T-helper 22 cell (primary cell): Measurements from ENCODE around the gene IL12RB2.

ENCODE experiments used
- DNase-seq: peaks from one replicate; pipeline ENCODE4 v3.0.0-alpha.2; 2020; ENCODE audit warnings: low read depth

IL12RB2 gene

GRCh38 chr1:67313934-67314671 is 6.4 kb downstream of the IL12RB2 start:
- DNase-seq = no peak

- no peak for DNase-seq
These were observed 7.0 kb downstream of the IL12RB2 start for GRCh38 chr1:67314696-67315095.

- DNase-seq = no peak
These were observed 8.7 kb downstream of the IL12RB2 start for GRCh38 chr1:67316180-67316902.

- DNase-seq = no peak
These were observed 9.2 kb downstream of the IL12RB2 start for GRCh38 chr1:67316918-67317317.

- DNase-seq = no peak
These were observed 10.1 kb downstream of the IL12RB2 start for GRCh38 chr1:67317803-67318202.

GRCh38 chr1:67322442-67322841 is 14.8 kb downstream of the IL12RB2 start:
- no peak for DNase-seq

- DNase-seq = no peak
These were observed 15.4 kb downstream of the IL12RB2 start for GRCh38 chr1:67323087-67323486.

- no peak for DNase-seq
These were observed 16.4 kb downstream of the IL12RB2 start for GRCh38 chr1:67324068-67324467.

- DNase-seq = no peak
These were observed 20.3 kb downstream of the IL12RB2 start for GRCh38 chr1:67327864-67328466.

GRCh38 chr1:67332653-67333529 is 25.2 kb downstream of the IL12RB2 start:
- DNase-seq = no peak

GRCh38 chr1:67333603-67334002 is 25.9 kb downstream of the IL12RB2 start:
- no peak for DNase-seq

GRCh38 chr1:67335411-67335810 is 27.7 kb downstream of the IL12RB2 start:
- no peak for DNase-seq

GRCh38 chr1:67336157-67336556 is 28.5 kb downstream of the IL12RB2 start:
- DNase-seq = no peak

- no peak for DNase-seq
These were observed 29.1 kb downstream of the IL12RB2 start for GRCh38 chr1:67336783-67337182.

- no peak for DNase-seq
These were observed 31.0 kb downstream of the IL12RB2 start for GRCh38 chr1:67338642-67339041.

GRCh38 chr1:67339623-67340343 is 32.1 kb downstream of the IL12RB2 start:
- DNase-seq = no peak

- DNase-seq = no peak
These were observed 34.6 kb downstream of the IL12RB2 start for GRCh38 chr1:67342076-67342890.

- no peak for DNase-seq
These were observed 37.9 kb downstream of the IL12RB2 start for GRCh38 chr1:67345556-67345955.

- no peak for DNase-seq
These were observed 39.3 kb downstream of the IL12RB2 start for GRCh38 chr1:67346982-67347381.

GRCh38 chr1:67347688-67348472 is 40.2 kb downstream of the IL12RB2 start:
- DNase-seq = no peak
